HepG2 (cell line): ENCODE results near the gene MYCBPAP. TPM values are rescaled to one million over a fixed set of nuclear protein-coding genes. Genes with fewer than 3 reads are reported as not detected.
A peak's percentile ranks its signal among the peaks of the same experiment; 100 is the strongest.

Source experiments
- CC2D1A ChIP-seq: sonication (generic); formaldehyde crosslinking; IDR thresholded peaks from 2 replicates; pipeline ENCODE4 v1.8.1; 2023; ENCODE audit warnings: mild to moderate bottlenecking, missing genetic modification reagents
- CREBL2 ChIP-seq: sonication (generic); formaldehyde crosslinking; IDR thresholded peaks from 2 replicates; pipeline ENCODE4 v1.8.1; 2023; ENCODE audit warnings: missing genetic modification reagents, mild to moderate bottlenecking, borderline replicate concordance
- PITX1 ChIP-seq: sonication (generic); formaldehyde crosslinking; IDR thresholded peaks from 2 replicates; pipeline ENCODE4 v1.5.1; 2020; ENCODE audit warnings: mild to moderate bottlenecking, missing genetic modification reagents
- RNF2 ChIP-seq: fragments of 450-650 bp; conservative IDR thresholded peaks from 2 replicates; pipeline ENCODE4 v1.6.1; 2016; ENCODE audit warnings: low read depth
- SALL2 ChIP-seq: sonication (generic); formaldehyde crosslinking; IDR thresholded peaks from 2 replicates; pipeline ENCODE4 v1.8.1; 2023; ENCODE audit warnings: mild to moderate bottlenecking, missing genetic modification reagents, inconsistent platforms
- SNAPC2 ChIP-seq: sonication (generic); formaldehyde crosslinking; IDR thresholded peaks from 2 replicates; pipeline ENCODE4 v1.8.1; 2022; ENCODE audit warnings: mild to moderate bottlenecking, missing genetic modification reagents
- SOX5 ChIP-seq: IDR thresholded peaks from 2 replicates; pipeline ENCODE4 v1.6.1; 2016; ENCODE audit warnings: borderline replicate concordance
- SRSF1 ChIP-seq: fragments of 200-400 bp; formaldehyde crosslinking; optimal IDR thresholded peaks from 2 replicates; pipeline ENCODE3; 2017; ENCODE audit warnings: mild to moderate bottlenecking, low read depth, low read length, moderate library complexity
- ZNF256 ChIP-seq: sonication (generic); formaldehyde crosslinking; conservative IDR thresholded peaks from 2 replicates; pipeline ENCODE4 v1.4.0; 2020; ENCODE audit warnings: missing genetic modification reagents
- ZNF317 ChIP-seq: sonication (generic); formaldehyde crosslinking; IDR thresholded peaks from 2 replicates; pipeline ENCODE4 v1.5.0; 2020; ENCODE audit warnings: mild to moderate bottlenecking, missing genetic modification reagents
- ZNF329 ChIP-seq: sonication (generic); formaldehyde crosslinking; IDR thresholded peaks from 2 replicates; pipeline ENCODE4 v1.9.0; 2021; ENCODE audit warnings: low read depth, mild to moderate bottlenecking, missing genetic modification reagents
- ZNF484 ChIP-seq: sonication (generic); formaldehyde crosslinking; IDR thresholded peaks from 2 replicates; pipeline ENCODE4 v1.5.1; 2020; ENCODE audit warnings: mild to moderate bottlenecking, low read depth, missing genetic modification reagents, borderline replicate concordance
- ZNF567 ChIP-seq: sonication (generic); formaldehyde crosslinking; IDR thresholded peaks from 2 replicates; pipeline ENCODE4 v1.8.1; 2023; ENCODE audit warnings: mild to moderate bottlenecking, missing genetic modification reagents, borderline replicate concordance
- ZSCAN20 ChIP-seq: sonication (generic); formaldehyde crosslinking; IDR thresholded peaks from 2 replicates; pipeline ENCODE4 v1.4.0; 2020; ENCODE audit warnings: missing genetic modification reagents, mild to moderate bottlenecking, borderline replicate concordance
- polyA plus RNA-seq, 8 experiments: library from polyadenylated mRNA; depleted of rRNA in 3 of 8; stranded (reverse) in 7 of 8; unstranded in 1 of 8; fragments of >200 nt; fragmentation: Illumina TruSeq in 4 of 8; extraction: Trizol in 4 of 8; gene quantifications; 2 replicates each; pipeline versions ENCODE4 v1.2.1 to v1.2.3, GENCODE V29; 2011 to 2016; ENCODE audit warnings: low read depth in 4 of 8, missing spikeins in 1 of 8, mixed read lengths in 1 of 8; ENCODE audit not compliant: insufficient read depth in 1 of 8
- total RNA-seq, 5 experiments: library from RNA; depleted of rRNA; stranded (reverse); fragments of >200 nt; fragmentation: Illumina TruSeq; extraction: Trizol; gene quantifications; 2 replicates each; pipeline ENCODE4 v1.2.3, GENCODE V29; 2016; ENCODE audit warnings: low read depth in 1 of 5
- TF ChIP-seq, protein P1 (sequence below): IDR thresholded peaks from 2 replicates; pipeline ENCODE4 v1.6.1; 2016; ENCODE audit warnings: missing biosample characterization, missing genetic modification reagents, low read depth
- TF ChIP-seq, protein P2 (sequence below): sonication (generic); formaldehyde crosslinking; IDR thresholded peaks from 2 replicates; pipeline ENCODE4 v1.4.0; 2020; ENCODE audit warnings: mild to moderate bottlenecking, missing genetic modification reagents
- TF ChIP-seq, protein P3 (sequence below): sonication (generic); formaldehyde crosslinking; IDR thresholded peaks from 2 replicates; pipeline ENCODE4 v1.5.1; 2020; ENCODE audit warnings: missing genetic modification reagents, mild to moderate bottlenecking, borderline replicate concordance

MYCBPAP gene
- total and polyA plus RNA-seq, 2 of the 13 experiments (the other 11 are each of a cell fraction or from before 2014, with no cell fraction given) = 0.22 to 0.24 TPM

DNA sequence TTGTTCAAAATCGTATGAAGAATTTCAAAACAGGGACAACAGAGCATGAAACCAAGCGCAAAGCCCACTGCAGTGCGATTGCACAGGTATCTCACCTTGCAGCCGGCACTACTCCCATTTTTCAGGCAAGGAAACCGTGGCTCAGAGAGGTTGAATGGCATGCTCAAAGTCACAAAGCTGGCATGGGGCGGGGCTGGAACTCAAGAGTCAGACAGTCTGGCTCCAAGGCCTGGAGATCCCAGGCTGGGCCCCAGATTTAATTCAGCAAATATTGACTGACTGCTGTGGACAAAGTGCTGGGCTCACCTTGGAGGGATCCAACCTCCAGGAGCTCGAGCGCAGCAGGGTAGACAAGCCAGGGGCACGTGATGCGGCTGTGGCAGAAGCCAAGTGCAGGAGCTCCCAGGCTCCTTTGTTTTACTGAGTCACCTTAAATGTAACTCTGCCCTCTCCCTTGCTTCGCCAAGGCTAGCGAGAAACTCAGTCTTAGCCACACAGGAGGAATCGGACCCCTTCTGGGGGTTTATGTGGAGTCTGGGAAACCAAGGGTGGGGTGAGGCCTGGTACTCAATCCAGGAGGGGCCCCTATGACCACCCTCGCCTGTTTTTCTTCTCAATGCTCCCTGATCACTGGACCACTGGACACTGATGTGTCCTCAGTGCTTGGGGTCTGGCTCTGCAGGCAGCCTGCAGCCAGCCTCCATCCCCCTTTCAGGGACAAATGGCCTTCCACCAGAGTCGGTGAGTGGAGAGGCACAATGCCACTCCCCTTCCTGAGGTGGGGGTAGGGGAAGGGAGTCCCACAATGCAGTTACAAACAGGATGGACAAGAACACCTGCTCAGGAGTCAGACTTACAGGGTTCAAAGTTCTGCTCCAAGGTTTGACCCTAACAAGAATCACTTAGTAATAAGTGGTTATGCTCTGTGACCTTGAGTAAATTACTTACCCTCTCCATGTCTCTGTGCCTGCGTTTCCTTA, 34.8 kb downstream of the MYCBPAP start (continued):
- TF ChIP-seq, protein P1, sequence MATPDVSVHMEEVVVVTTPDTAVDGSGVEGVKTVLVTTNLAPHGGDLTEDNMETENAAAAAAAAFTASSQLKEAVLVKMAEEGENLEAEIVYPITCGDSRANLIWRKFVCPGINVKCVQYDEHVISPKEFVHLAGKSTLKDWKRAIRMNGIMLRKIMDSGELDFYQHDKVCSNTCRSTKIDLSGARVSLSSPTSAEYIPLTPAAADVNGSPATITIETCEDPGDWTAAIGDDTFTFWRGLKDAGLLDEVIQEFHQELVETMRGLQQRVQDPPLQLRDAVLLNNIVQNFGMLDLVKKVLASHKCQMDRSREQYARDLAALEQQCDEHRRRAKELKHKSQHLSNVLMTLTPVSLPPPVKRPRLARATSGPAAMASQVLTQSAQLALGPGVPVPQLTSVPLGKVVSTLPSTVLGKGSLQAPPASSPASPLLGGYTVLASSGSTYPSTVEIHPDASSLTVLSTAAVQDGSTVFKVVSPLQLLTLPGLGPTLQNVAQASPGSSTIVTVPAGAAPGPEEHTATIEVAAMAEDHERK (CRISPR knock-in tag) = no peak
- TF ChIP-seq SNAPC2 (CRISPR knock-in tag) = no peak
- TF ChIP-seq ZSCAN20 (CRISPR knock-in tag) = no peak
- no peak for TF ChIP-seq SALL2 (CRISPR knock-in tag)
- TF ChIP-seq SRSF1 = peak; percentile 13
- peak; percentile 87 for TF ChIP-seq ZNF256 (CRISPR knock-in tag)
- TF ChIP-seq ZNF329 = no peak
- TF ChIP-seq, protein P2, sequence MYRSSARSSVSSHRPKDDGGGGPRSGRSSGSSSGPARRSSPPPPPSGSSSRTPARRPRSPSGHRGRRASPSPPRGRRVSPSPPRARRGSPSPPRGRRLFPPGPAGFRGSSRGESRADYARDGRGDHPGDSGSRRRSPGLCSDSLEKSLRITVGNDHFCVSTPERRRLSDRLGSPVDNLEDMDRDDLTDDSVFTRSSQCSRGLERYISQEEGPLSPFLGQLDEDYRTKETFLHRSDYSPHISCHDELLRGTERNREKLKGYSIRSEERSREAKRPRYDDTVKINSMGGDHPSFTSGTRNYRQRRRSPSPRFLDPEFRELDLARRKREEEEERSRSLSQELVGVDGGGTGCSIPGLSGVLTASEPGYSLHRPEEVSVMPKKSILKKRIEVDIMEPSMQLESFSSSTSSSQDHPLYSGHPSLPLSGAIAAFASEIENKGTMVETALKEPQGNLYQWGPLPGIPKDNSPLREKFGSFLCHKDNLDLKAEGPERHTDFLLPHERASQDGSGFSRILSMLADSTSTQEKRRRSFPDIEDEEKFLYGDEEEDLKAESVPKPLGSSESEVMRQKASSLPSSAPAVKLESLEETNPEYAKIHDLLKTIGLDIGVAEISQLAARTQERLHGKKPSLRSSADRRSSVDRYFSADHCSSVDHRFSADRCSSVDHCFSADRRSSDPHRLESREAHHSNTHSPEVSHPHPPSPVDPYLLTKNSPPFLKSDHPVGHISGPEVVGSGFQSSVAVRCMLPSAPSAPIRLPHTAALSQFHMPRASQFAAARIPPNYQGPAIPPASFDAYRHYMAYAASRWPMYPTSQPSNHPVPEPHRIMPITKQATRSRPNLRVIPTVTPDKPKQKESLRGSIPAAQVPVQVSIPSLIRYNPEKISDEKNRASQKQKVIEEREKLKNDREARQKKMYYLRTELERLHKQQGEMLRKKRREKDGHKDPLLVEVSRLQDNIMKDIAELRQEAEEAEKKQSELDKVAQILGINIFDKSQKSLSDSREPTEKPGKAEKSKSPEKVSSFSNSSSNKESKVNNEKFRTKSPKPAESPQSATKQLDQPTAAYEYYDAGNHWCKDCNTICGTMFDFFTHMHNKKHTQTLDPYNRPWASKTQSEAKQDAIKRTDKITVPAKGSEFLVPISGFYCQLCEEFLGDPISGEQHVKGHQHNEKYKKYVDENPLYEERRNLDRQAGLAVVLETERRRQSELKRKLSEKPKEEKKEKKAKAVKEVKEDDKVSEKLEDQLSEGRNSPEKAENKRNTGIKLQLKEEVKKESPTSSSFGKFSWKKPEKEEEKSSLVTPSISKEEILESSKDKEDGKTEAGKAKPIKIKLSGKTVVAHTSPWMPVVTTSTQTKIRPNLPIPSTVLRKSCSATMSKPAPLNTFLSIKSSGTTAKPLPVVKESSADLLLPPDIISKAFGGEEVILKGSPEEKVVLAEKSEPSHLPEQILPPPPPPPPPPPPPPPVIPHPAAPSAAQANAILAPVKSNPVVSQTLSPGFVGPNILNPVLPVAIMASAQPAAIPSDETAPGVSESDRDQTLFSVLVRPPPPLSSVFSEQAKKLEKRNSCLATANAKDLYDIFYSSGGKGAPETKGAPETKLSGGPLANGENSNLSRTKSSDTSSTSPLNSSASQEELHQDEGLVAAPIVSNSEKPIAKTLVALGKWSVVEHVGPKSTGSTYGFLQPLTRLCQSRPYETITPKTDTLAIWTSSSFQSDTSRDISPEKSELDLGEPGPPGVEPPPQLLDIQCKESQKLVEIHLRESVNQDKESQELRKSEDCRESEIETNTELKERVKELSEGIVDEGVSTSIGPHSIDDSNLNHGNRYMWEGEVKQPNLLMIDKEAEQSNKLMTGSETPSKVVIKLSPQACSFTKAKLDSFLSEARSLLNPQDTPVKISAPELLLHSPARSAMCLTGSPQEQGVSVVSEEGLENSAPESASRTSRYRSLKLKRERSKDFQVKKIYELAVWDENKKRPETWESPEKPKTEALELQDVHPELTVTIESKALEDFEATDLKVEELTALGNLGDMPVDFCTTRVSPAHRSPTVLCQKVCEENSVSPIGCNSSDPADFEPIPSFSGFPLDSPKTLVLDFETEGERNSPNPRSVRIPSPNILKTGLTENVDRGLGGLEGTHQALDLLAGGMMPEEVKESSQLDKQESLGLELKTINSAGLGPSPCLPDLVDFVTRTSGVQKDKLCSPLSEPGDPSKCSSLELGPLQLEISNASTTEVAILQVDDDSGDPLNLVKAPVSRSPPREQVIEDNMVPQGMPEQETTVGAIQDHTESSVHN (CRISPR knock-in tag) = no peak
- no peak for TF ChIP-seq CREBL2 (CRISPR knock-in tag)
- TF ChIP-seq RNF2 = 0 out of 2 replicates have a peak, but pooled peaks have one; percentile 23
- peak; percentile 54; the same call in 1 of the 2 replicates for TF ChIP-seq ZNF317
- TF ChIP-seq ZNF484 (CRISPR knock-in tag) = no peak
- no peak for TF ChIP-seq ZNF567 (CRISPR knock-in tag)
- TF ChIP-seq, protein P3, sequence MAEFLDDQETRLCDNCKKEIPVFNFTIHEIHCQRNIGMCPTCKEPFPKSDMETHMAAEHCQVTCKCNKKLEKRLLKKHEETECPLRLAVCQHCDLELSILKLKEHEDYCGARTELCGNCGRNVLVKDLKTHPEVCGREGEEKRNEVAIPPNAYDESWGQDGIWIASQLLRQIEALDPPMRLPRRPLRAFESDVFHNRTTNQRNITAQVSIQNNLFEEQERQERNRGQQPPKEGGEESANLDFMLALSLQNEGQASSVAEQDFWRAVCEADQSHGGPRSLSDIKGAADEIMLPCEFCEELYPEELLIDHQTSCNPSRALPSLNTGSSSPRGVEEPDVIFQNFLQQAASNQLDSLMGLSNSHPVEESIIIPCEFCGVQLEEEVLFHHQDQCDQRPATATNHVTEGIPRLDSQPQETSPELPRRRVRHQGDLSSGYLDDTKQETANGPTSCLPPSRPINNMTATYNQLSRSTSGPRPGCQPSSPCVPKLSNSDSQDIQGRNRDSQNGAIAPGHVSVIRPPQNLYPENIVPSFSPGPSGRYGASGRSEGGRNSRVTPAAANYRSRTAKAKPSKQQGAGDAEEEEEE = no peak
- peak; percentile 97 for TF ChIP-seq PITX1
- TF ChIP-seq SOX5 (CRISPR knock-in tag) = peak; percentile 91
- TF ChIP-seq CC2D1A = no peak
